HEK293 (cell line): ENCODE data around the gene MAST2.

Source experiments
- CTCF ChIA-PET: fragments of 350-600 bp; formaldehyde crosslinking; extraction: SDS; loops from one replicate; lab custom pipeline; 2021; ENCODE audit warnings: antibody characterized with exemption; lab: Yijun Ruan, JAX
- POLR2A ChIA-PET: fragments of 300-600 bp; formaldehyde crosslinking; extraction: SDS; loops from one replicate; lab custom pipeline; 2020; ENCODE audit warnings: antibody characterized with exemption, inconsistent platforms; lab: Yijun Ruan, JAX
- H3K27ac ChIP-seq: fragments of 200-500 bp; sonication (Bioruptor generic); 2 replicates; pipeline ENCODE4 v1.5.1; 2014; ENCODE audit warnings: low read depth, low read length, control low read depth, inconsistent platforms; ENCODE audit errors: extremely low read depth
- H3K36me3 ChIP-seq, 2 experiments: fragments of 200-500 bp in 1 of 2; sonication (Bioruptor generic) in 1 of 2; 1 replicate in 1 of 2; 2 replicates in 1 of 2; pipeline ENCODE4 v1.5.1; 2014 to 2017; ENCODE audit warnings: inconsistent platforms in 2 of 2, low read length in 2 of 2; ENCODE audit not compliant: control insufficient read depth in 2 of 2, insufficient read depth in 1 of 2
- H3K4me1 ChIP-seq: fragments of 200-500 bp; sonication (Bioruptor generic); 2 replicates; pipeline ENCODE4 v1.5.1; 2014; ENCODE audit warnings: mild to moderate bottlenecking, low read length, inconsistent platforms; ENCODE audit not compliant: control insufficient read depth, insufficient read depth
- H3K4me3 ChIP-seq: 2 replicates; pipeline ENCODE4 v1.5.1; 2011; ENCODE audit warnings: low read depth, mild to moderate bottlenecking, control low read depth, low read length, moderate library complexity
- H3K9me3 ChIP-seq: fragments of 200-500 bp; sonication (Bioruptor generic); 2 replicates; pipeline ENCODE4 v1.5.1; 2014; ENCODE audit warnings: low read depth, low read length, inconsistent platforms; ENCODE audit not compliant: control insufficient read depth, insufficient read depth
- GLI2 ChIP-seq: fragments of 450-650 bp; formaldehyde crosslinking; IDR thresholded peaks from 2 replicates; pipeline ENCODE4; 2017; ENCODE audit warnings: missing biosample characterization, missing genetic modification characterization, low read depth, borderline replicate concordance
- HOXD13 ChIP-seq: sonication (generic); formaldehyde crosslinking; IDR thresholded peaks from 2 replicates; pipeline ENCODE4 v1.8.0; 2022; ENCODE audit warnings: missing genetic modification reagents, borderline replicate concordance
- OSR2 ChIP-seq: fragments of 450-650 bp; formaldehyde crosslinking; IDR thresholded peaks from 2 replicates; pipeline ENCODE4 v1.5.1; 2016; ENCODE audit warnings: missing biosample characterization, missing genetic modification characterization
- PRDM10 ChIP-seq: fragments of 450-650 bp; formaldehyde crosslinking; IDR thresholded peaks from 2 replicates; pipeline ENCODE4 v1.5.1; 2016; ENCODE audit warnings: missing biosample characterization, missing genetic modification characterization
- PRDM2 ChIP-seq: fragments of 450-650 bp; formaldehyde crosslinking; IDR thresholded peaks from 2 replicates; pipeline ENCODE4 v1.5.1; 2016; ENCODE audit warnings: missing biosample characterization, missing genetic modification characterization, borderline replicate concordance
- REPIN1 ChIP-seq: fragments of 450-650 bp; formaldehyde crosslinking; IDR thresholded peaks from 2 replicates; pipeline ENCODE4 v1.5.1; 2017; ENCODE audit warnings: missing biosample characterization, missing genetic modification characterization, low read depth
- TCF7L2 ChIP-seq: IDR thresholded peaks from 2 replicates; pipeline ENCODE4 v1.6.1; 2011; ENCODE audit warnings: low read depth, mild to moderate bottlenecking, inconsistent platforms, low read length, moderate library complexity, borderline replicate concordance
- ZBTB1 ChIP-seq: fragments of 450-650 bp; formaldehyde crosslinking; IDR thresholded peaks from 2 replicates; pipeline ENCODE4 v1.5.1; 2016; ENCODE audit warnings: missing biosample characterization, missing genetic modification characterization
- ZNF132 ChIP-seq: fragments of 450-650 bp; formaldehyde crosslinking; IDR thresholded peaks from 2 replicates; pipeline ENCODE4 v1.5.1; 2017; ENCODE audit warnings: missing biosample characterization, missing genetic modification characterization, borderline replicate concordance
- ZNF155 ChIP-seq: fragments of 450-650 bp; formaldehyde crosslinking; IDR thresholded peaks from 2 replicates; pipeline ENCODE4 v1.5.1; 2016; ENCODE audit warnings: missing biosample characterization, missing genetic modification characterization
- ZNF302 ChIP-seq: fragments of 450-650 bp; formaldehyde crosslinking; IDR thresholded peaks from 2 replicates; pipeline ENCODE4 v1.5.1; 2016; ENCODE audit warnings: missing biosample characterization, missing genetic modification characterization, low read depth
- ZNF621 ChIP-seq: fragments of 450-650 bp; formaldehyde crosslinking; IDR thresholded peaks from 2 replicates; pipeline ENCODE4 v1.5.1; 2017; ENCODE audit warnings: missing biosample characterization, missing genetic modification characterization
- ZNF660 ChIP-seq: fragments of 450-650 bp; IDR thresholded peaks from 2 replicates; pipeline ENCODE4 v1.5.1; 2018; ENCODE audit warnings: missing biosample characterization, mild to moderate bottlenecking, missing genetic modification characterization
- ZNF707 ChIP-seq: fragments of 450-650 bp; formaldehyde crosslinking; IDR thresholded peaks from 2 replicates; pipeline ENCODE4 v1.5.1; 2016; ENCODE audit warnings: missing biosample characterization, missing genetic modification characterization
- ZXDB ChIP-seq: fragments of 450-650 bp; formaldehyde crosslinking; IDR thresholded peaks from 2 replicates; pipeline ENCODE4 v1.5.1; 2016; ENCODE audit warnings: missing biosample characterization, missing genetic modification characterization

The MAST2 gene

GRCh38 chr1:45864167-45865106, 61.0 kb downstream of the MAST2 start (continued):
- TF ChIP-seq GLI2, result no peak
- no peak for TF ChIP-seq ZNF621 (tag by site-specific recombination)
- TF ChIP-seq TCF7L2, result peak; percentile 65; the same call in 1 of the 2 replicates
- 0 out of 2 replicates have a peak, but pooled peaks have one; percentile 17 for TF ChIP-seq ZXDB (tag by site-specific recombination)
- no peak for TF ChIP-seq REPIN1 (tag by site-specific recombination)
- no peak for TF ChIP-seq PRDM2 (tag by site-specific recombination)
- TF ChIP-seq HOXD13, result no peak
- no peak for TF ChIP-seq OSR2 (tag by site-specific recombination)

- ChIA-PET POLR2A (no interaction called here), CTCF (interaction anchor here (0.7 kb wide), 1 partner anchor 759 kb away, joined by 5 read pairs; no protein-coding TSS in a partner anchor)
- Histone ChIP-seq H3K9me3 (no peaks in the 10 kb centered on the region), H3K36me3 (no peaks in the 10 kb centered on the region), H3K4me1 (peaks cover 3% of the 10 kb centered on the region), H3K27ac (no peak overlapping the region), H3K4me3 (no peak overlapping the region)
- TF ChIP-seq ZNF132, result no peak
- TF ChIP-seq ZNF707 (tag by site-specific recombination), result no peak
- no peak for TF ChIP-seq ZBTB1
- no peak for TF ChIP-seq ZNF660 (tag by site-specific recombination)
- no peak for TF ChIP-seq ZNF155
Measured at GRCh38 chr1:45867697-45868348, 64.4 kb downstream of the MAST2 start.

GRCh38 chr1:45868861-45869260, 65.4 kb downstream of the MAST2 start:
- ChIA-PET POLR2A (no interaction called here), CTCF (interaction anchor here (1.4 kb wide), 1 partner anchor 14 kb away, joined by 3 read pairs; no protein-coding TSS in a partner anchor)
- H3K4me3 ChIP-seq, result no peak overlapping the region
- no peaks in the 10 kb centered on the region for H3K9me3 ChIP-seq
- no peaks in the 10 kb centered on the region for H3K36me3 ChIP-seq
- no peak for TF ChIP-seq ZNF302 (tag by site-specific recombination)
- 0 out of 2 replicates have a peak, but pooled peaks have one; percentile 30 for TF ChIP-seq PRDM10 (tag by site-specific recombination)
- TF ChIP-seq, all 188 proteins: peak for 1
- H3K4me1 ChIP-seq, result no peaks in the 10 kb centered on the region; the same call in 1 of the 2 replicates
- H3K27ac ChIP-seq, result no peak overlapping the region
